SK-N-SH (cell line): ENCODE results near the gene ERVMER34-1. TPM values are rescaled to one million over a fixed set of nuclear protein-coding genes. Genes with fewer than 3 reads are reported as not detected.

Source experiments
- CTCF ChIA-PET: fragments of 300-600, 350-600 bp; formaldehyde crosslinking; extraction: SDS; loops from one replicate; lab custom pipeline; 2021; lab: Yijun Ruan, JAX
- POLR2A ChIA-PET: fragments of 350-600 bp; sonication (Branson Sonifier 250); formaldehyde crosslinking; extraction: SDS; loops from one replicate; lab custom pipeline; 2020; ENCODE audit warnings: antibody characterized with exemption, inconsistent platforms; lab: Yijun Ruan, JAX
- DNase-seq: peaks from one replicate; pipeline ENCODE4 v3.0.0; 2012
- H2AFZ ChIP-seq: fragments of 200-600 bp; sonication (generic); 2 replicates; pipeline ENCODE4 v1.8.1; 2016; ENCODE audit warnings: antibody characterized with exemption, mild to moderate bottlenecking, low read depth
- H3F3A ChIP-seq: fragments of 200-600 bp; sonication (generic); replicated peaks from 2 replicates; pipeline ENCODE3; 2016; ENCODE audit warnings: antibody characterized with exemption, mild to moderate bottlenecking; ENCODE audit not compliant: insufficient read depth
- H3K27ac ChIP-seq, 2 experiments: fragments of 200-500 bp in 1 of 2; fragments of 200-600 bp in 1 of 2; sonication (Bioruptor generic) in 1 of 2; sonication (generic), shearing (Covaris generic) in 1 of 2; 2 replicates each; pipeline versions ENCODE4 v1.5.1 to v1.6.1; 2014 to 2016; ENCODE audit warnings: low read depth in 2 of 2, inconsistent platforms in 1 of 2, low read length in 1 of 2, mild to moderate bottlenecking in 1 of 2, mixed read lengths in 1 of 2
- H3K27me3 ChIP-seq: fragments of 200-600 bp; sonication (generic), shearing (Covaris generic); 2 replicates; pipeline ENCODE4 v1.6.1; 2016; ENCODE audit warnings: mixed run types; ENCODE audit not compliant: insufficient read depth
- H3K36me3 ChIP-seq, 2 experiments: fragments of 200-500 bp in 1 of 2; fragments of 200-600 bp in 1 of 2; sonication (Bioruptor generic) in 1 of 2; sonication (generic) in 1 of 2; replicated peaks in 1 of 2; 2 replicates each; pipeline versions ENCODE3 to v1.5.1; 2014 to 2016; ENCODE audit warnings: low read length in 1 of 2, mild to moderate bottlenecking in 1 of 2; ENCODE audit not compliant: insufficient read depth in 2 of 2, control insufficient read depth in 1 of 2
- H3K4me1 ChIP-seq, 2 experiments: fragments of 200-500 bp in 1 of 2; fragments of 200-600 bp in 1 of 2; sonication (Bioruptor generic) in 1 of 2; sonication (generic), shearing (Covaris generic) in 1 of 2; 2 replicates each; pipeline versions ENCODE4 v1.5.1 to v1.6.1; 2014 to 2016; ENCODE audit warnings: low read depth in 1 of 2, low read length in 1 of 2, mixed run types in 1 of 2; ENCODE audit not compliant: insufficient read depth in 2 of 2, control insufficient read depth in 1 of 2
- H3K4me2 ChIP-seq: fragments of 200-600 bp; sonication (generic), shearing (Covaris generic); 2 replicates; pipeline ENCODE4 v1.6.1; 2017; ENCODE audit warnings: mixed run types
- H3K4me3 ChIP-seq, 2 experiments: fragments of 200-500 bp in 1 of 2; fragments of 200-600 bp in 1 of 2; sonication (Bioruptor generic) in 1 of 2; sonication (generic), shearing (Covaris generic) in 1 of 2; 2 replicates each; pipeline versions ENCODE4 v1.5.1 to v1.8.1; 2014 to 2016; ENCODE audit warnings: low read depth in 2 of 2, inconsistent platforms in 1 of 2, low read length in 1 of 2, mild to moderate bottlenecking in 1 of 2, mixed read lengths in 1 of 2, moderate library complexity in 1 of 2
- H3K79me2 ChIP-seq: fragments of 200-600 bp; sonication (generic); 2 replicates; pipeline ENCODE4 v1.8.1; 2017; ENCODE audit warnings: mild to moderate bottlenecking; ENCODE audit not compliant: insufficient read depth
- H3K9ac ChIP-seq: fragments of 200-600 bp; sonication (generic); 2 replicates; pipeline ENCODE4 v1.6.1; 2017; ENCODE audit warnings: mixed run types
- H3K9me2 ChIP-seq: fragments of 200-600 bp; sonication (generic); 2 replicates; pipeline ENCODE4 v1.6.1; 2017; ENCODE audit warnings: mixed run types
- H3K9me3 ChIP-seq: fragments of 200-600 bp; sonication (generic); 2 replicates; pipeline ENCODE4 v1.6.1; 2017; ENCODE audit warnings: mixed run types, mild to moderate bottlenecking, moderate library complexity
- H4K20me1 ChIP-seq: fragments of 200-600 bp; sonication (generic); 2 replicates; pipeline ENCODE4 v1.6.1; 2017; ENCODE audit warnings: mild to moderate bottlenecking, mixed run types; ENCODE audit not compliant: insufficient read depth
- EP300 ChIP-seq, 2 experiments: IDR thresholded peaks; 2 replicates each; pipeline versions ENCODE4 v1.4.0 to v1.6.1; 2012; ENCODE audit warnings: borderline replicate concordance in 1 of 2, low read depth in 1 of 2, low read length in 1 of 2
- FOXJ3 ChIP-seq: sonication (generic); formaldehyde crosslinking; IDR thresholded peaks from 2 replicates; pipeline ENCODE4 v1.5.1; 2020; ENCODE audit warnings: mild to moderate bottlenecking, missing genetic modification reagents
- FOXM1 ChIP-seq: IDR thresholded peaks from 2 replicates; pipeline ENCODE4 v1.4.0; 2012; ENCODE audit warnings: low read depth, mild to moderate bottlenecking
- GABPA ChIP-seq: IDR thresholded peaks from 2 replicates; pipeline ENCODE4 v1.4.0; 2012; ENCODE audit warnings: low read depth, mild to moderate bottlenecking
- JUND ChIP-seq: IDR thresholded peaks from 2 replicates; pipeline ENCODE4 v1.4.0; 2012
- MEF2A ChIP-seq: IDR thresholded peaks from 2 replicates; pipeline ENCODE4 v1.4.0; 2012; ENCODE audit warnings: low read depth, borderline replicate concordance
- NFIC ChIP-seq: IDR thresholded peaks from 2 replicates; pipeline ENCODE4 v1.4.0; 2012; ENCODE audit warnings: borderline replicate concordance
- RCOR1 ChIP-seq: fragments of 150-350 bp; IDR thresholded peaks from 2 replicates; pipeline ENCODE4 v1.6.1; 2017; ENCODE audit warnings: antibody characterized with exemption, low read length
- RFX5 ChIP-seq: IDR thresholded peaks from 2 replicates; pipeline ENCODE4 v1.6.1; 2012; ENCODE audit warnings: mild to moderate bottlenecking, improper control_type of control experiment, low read length
- RXRA ChIP-seq: IDR thresholded peaks from 2 replicates; pipeline ENCODE4 v1.4.0; 2012; ENCODE audit warnings: low read depth, mild to moderate bottlenecking, borderline replicate concordance
- SIN3A ChIP-seq: IDR thresholded peaks from 2 replicates; pipeline ENCODE4 v1.6.1; 2012; ENCODE audit warnings: low read depth, mild to moderate bottlenecking, low read length, moderate library complexity, borderline replicate concordance
- TAF1 ChIP-seq: IDR thresholded peaks from 2 replicates; pipeline ENCODE4 v1.6.1; 2012; ENCODE audit warnings: low read depth, mild to moderate bottlenecking, low read length, moderate library complexity, borderline replicate concordance
- TCF12 ChIP-seq: IDR thresholded peaks from 2 replicates; pipeline ENCODE4 v1.4.0; 2012
- TEAD4 ChIP-seq: IDR thresholded peaks from 2 replicates; pipeline ENCODE4 v1.4.0; 2012; ENCODE audit warnings: mild to moderate bottlenecking, borderline replicate concordance; ENCODE audit not compliant: insufficient read depth
- USF1 ChIP-seq: IDR thresholded peaks from 2 replicates; pipeline ENCODE4 v1.4.0; 2012; ENCODE audit warnings: low read depth, borderline replicate concordance
- USF2 ChIP-seq: fragments of 150-350 bp; IDR thresholded peaks from 2 replicates; pipeline ENCODE4 v1.6.1; 2017; ENCODE audit warnings: antibody characterized with exemption, low read length, low read depth, borderline replicate concordance
- YY1 ChIP-seq: IDR thresholded peaks from 2 replicates; pipeline ENCODE4 v1.4.0; 2012; ENCODE audit warnings: low read depth, mild to moderate bottlenecking
- WGBS: methylation state at CpG from one replicate; pipeline ENCODE4 v1.1.6; 2017; ENCODE audit warnings: low lambda C conversion rate; 5-methylcytosine and 5-hydroxymethylcytosine counted together
- polyA plus RNA-seq, 3 experiments: library from polyadenylated mRNA; depleted of rRNA; stranded (reverse); fragments of >200 nt; gene quantifications; 2 replicates each; pipeline ENCODE4 v1.2.3, GENCODE V29; 2012
- TF ChIP-seq, protein P1 (sequence below): IDR thresholded peaks from 2 replicates; pipeline ENCODE4 v1.4.0; 2012; ENCODE audit warnings: low read depth, borderline replicate concordance
- TF ChIP-seq, protein P2 (sequence below): fragments of 150-350 bp; IDR thresholded peaks from 2 replicates; pipeline ENCODE4 v1.6.1; 2016; ENCODE audit warnings: mild to moderate bottlenecking, low read depth, low read length
- TF ChIP-seq, protein P3 (sequence below): IDR thresholded peaks from 2 replicates; pipeline ENCODE4; 2012

ERVMER34-1 gene
- polyA plus RNA-seq, 1 of the 3 experiments (the other 2 are of a cell fraction) = 0.05 TPM

GRCh38 chr4:52743444-52744019 lies 7.7 kb downstream of the ERVMER34-1 start:
- H4K20me1 ChIP-seq = no peaks in the 10 kb centered on the region
- no peak overlapping the region for H3K9ac ChIP-seq
- no peaks in the 10 kb centered on the region for H3K4me1 ChIP-seq
- TF ChIP-seq USF2 (no peak), NFIC (no peak), EP300 (IDR thresholded peaks at IDR 0.05; ENCODE audit: borderline replicate concordance in 1 of 2, low read depth in 1 of 2, low read length in 1 of 2) (no peak), YY1 (no peak), FOXM1 (no peak), GABPA (no peak), FOXJ3 (CRISPR knock-in tag) (no peak), TAF1 (no peak), JUND (no peak), SIN3A (no peak), MEF2A (no peak)
- TF ChIP-seq, protein P1, sequence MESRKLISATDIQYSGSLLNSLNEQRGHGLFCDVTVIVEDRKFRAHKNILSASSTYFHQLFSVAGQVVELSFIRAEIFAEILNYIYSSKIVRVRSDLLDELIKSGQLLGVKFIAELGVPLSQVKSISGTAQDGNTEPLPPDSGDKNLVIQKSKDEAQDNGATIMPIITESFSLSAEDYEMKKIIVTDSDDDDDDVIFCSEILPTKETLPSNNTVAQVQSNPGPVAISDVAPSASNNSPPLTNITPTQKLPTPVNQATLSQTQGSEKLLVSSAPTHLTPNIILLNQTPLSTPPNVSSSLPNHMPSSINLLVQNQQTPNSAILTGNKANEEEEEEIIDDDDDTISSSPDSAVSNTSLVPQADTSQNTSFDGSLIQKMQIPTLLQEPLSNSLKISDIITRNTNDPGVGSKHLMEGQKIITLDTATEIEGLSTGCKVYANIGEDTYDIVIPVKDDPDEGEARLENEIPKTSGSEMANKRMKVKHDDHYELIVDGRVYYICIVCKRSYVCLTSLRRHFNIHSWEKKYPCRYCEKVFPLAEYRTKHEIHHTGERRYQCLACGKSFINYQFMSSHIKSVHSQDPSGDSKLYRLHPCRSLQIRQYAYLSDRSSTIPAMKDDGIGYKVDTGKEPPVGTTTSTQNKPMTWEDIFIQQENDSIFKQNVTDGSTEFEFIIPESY = no peak
- TF ChIP-seq, protein P2, sequence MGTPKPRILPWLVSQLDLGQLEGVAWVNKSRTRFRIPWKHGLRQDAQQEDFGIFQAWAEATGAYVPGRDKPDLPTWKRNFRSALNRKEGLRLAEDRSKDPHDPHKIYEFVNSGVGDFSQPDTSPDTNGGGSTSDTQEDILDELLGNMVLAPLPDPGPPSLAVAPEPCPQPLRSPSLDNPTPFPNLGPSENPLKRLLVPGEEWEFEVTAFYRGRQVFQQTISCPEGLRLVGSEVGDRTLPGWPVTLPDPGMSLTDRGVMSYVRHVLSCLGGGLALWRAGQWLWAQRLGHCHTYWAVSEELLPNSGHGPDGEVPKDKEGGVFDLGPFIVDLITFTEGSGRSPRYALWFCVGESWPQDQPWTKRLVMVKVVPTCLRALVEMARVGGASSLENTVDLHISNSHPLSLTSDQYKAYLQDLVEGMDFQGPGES = no peak
- TF ChIP-seq, all 33 proteins: peak for 0
- POLR2A ChIA-PET = no interaction called here
- Histone ChIP-seq H3K36me3 (no peaks in the 10 kb centered on the region), H3K27ac (no peak overlapping the region), H3K9me3 (no peaks in the 10 kb centered on the region), H3K9me2 (no peaks in the 10 kb centered on the region), H2AFZ (no peak overlapping the region), H3K27me3 (no peaks in the 10 kb centered on the region; the same call in 1 of the 2 replicates), H3K4me3 (no peak overlapping the region), H3K4me2 (no peak overlapping the region), H3K79me2 (no peaks in the 10 kb centered on the region), H3F3A (no peaks in the 10 kb centered on the region)
- DNase-seq = no peak
- WGBS = 81% methylated on average over 4 of the region's 4 CpGs
- CTCF ChIA-PET = interaction anchor here (1.4 kb wide), 1 partner anchor 8 kb away, joined by 3 read pairs; the partner anchor contains the start of gene ERVMER34-1

DNA sequence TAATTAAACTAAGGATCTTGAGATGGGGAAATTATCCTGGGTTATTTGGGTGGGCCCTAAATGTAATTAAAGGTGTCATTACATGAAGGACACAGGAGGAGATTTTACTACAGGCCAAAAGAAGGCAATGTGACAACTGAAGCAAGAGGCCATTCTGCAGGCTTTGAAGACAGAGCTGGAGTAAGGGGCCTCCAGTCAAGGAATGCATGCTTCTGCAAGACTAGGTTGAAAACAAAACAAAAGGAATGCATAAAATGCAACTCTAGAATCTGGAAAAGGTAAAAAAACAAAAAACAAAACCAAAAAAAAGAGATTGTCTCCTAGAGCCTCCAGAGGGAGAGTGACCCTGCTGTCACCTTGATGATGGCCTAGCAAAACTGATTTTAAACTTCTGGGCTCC lies 21.6 kb downstream of the ERVMER34-1 start:
- Histone ChIP-seq H3K9ac (no peak overlapping the region), H3K27me3 (no peaks in the 10 kb centered on the region), H3K79me2 (no peaks in the 10 kb centered on the region), H3K4me2 (no peak overlapping the region), H3K27ac (no peak overlapping the region), H3K4me1 (no peaks in the 10 kb centered on the region), H3K9me2 (no peaks in the 10 kb centered on the region), H3K4me3 (no peak overlapping the region), H3K9me3 (no peaks in the 10 kb centered on the region), H3K36me3 (no peaks in the 10 kb centered on the region), H2AFZ (no peak overlapping the region), H4K20me1 (no peaks in the 10 kb centered on the region), H3F3A (peaks cover 3% of the 10 kb centered on the region)
- CTCF ChIA-PET = interaction anchor here (1.2 kb wide), 1 partner anchor 254 kb away, joined by 3 read pairs; no protein-coding TSS in a partner anchor
- DNase-seq = no peak
- POLR2A ChIA-PET = no interaction called here
- TF ChIP-seq FOXM1 = no peak
- TF ChIP-seq, protein P3, sequence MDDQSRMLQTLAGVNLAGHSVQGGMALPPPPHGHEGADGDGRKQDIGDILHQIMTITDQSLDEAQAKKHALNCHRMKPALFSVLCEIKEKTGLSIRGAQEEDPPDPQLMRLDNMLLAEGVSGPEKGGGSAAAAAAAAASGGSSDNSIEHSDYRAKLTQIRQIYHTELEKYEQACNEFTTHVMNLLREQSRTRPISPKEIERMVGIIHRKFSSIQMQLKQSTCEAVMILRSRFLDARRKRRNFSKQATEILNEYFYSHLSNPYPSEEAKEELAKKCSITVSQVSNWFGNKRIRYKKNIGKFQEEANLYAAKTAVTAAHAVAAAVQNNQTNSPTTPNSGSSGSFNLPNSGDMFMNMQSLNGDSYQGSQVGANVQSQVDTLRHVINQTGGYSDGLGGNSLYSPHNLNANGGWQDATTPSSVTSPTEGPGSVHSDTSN = no peak
- TF ChIP-seq RFX5 = no peak
- TF ChIP-seq GABPA = no peak
- TF ChIP-seq NFIC = no peak
- no peak for TF ChIP-seq JUND
- no peak for TF ChIP-seq RXRA
- TF ChIP-seq, protein P2 = no peak
- no peak for TF ChIP-seq TEAD4
- no peak for TF ChIP-seq USF1
- no peak for TF ChIP-seq RCOR1
- no peak for TF ChIP-seq SIN3A
- no peak for TF ChIP-seq TCF12
- TF ChIP-seq FOXJ3 (CRISPR knock-in tag) = no peak
